MM.1S (cell line): ENCODE measurements around the gene TLR9.

ENCODE experiments used
- EZH2 ChIP-seq: fragments of 300-600 bp; sonication (generic); optimal IDR thresholded peaks from 2 replicates; pipeline ENCODE3; 2017; ENCODE audit warnings: low read depth, mild to moderate bottlenecking, antibody characterized with exemption, low read length, mixed read lengths
- TF ChIP-seq, protein P1 (sequence below): fragments of 300-600 bp; sonication (generic); IDR thresholded peaks from 2 replicates; pipeline ENCODE4 v1.5.1; 2016; ENCODE audit warnings: antibody characterized with exemption, low read length, mixed read lengths

DNA sequence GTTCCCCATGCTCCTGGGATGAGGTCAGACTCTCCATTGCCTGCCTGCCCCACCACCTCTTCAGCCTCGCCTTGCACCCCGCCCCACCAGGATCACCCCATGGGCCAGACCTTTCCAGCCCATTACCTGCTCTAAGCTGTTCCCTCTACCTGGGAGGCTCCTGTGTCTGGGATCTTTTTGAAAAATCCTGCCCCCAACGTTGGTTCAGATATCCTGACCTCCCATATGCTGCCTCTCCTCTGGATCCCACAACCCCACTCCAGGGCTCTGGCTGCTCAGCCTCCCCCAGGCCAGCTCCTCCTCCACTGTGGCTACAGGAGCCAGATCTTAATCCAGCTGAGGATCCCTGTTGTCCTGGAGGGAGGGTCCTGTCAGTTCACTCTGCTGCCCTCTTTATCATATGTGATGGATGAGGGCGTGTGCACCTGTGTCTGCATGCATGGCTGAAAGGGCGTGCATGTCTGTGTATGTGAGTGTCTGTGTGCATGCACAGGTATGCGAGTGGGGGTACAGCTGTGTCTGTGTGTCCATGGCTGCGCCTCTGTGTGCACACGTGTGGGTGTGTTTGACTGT is 49.2 kb downstream of the TLR9 start:
- TF ChIP-seq EZH2 = no peak
- TF ChIP-seq, protein P1, sequence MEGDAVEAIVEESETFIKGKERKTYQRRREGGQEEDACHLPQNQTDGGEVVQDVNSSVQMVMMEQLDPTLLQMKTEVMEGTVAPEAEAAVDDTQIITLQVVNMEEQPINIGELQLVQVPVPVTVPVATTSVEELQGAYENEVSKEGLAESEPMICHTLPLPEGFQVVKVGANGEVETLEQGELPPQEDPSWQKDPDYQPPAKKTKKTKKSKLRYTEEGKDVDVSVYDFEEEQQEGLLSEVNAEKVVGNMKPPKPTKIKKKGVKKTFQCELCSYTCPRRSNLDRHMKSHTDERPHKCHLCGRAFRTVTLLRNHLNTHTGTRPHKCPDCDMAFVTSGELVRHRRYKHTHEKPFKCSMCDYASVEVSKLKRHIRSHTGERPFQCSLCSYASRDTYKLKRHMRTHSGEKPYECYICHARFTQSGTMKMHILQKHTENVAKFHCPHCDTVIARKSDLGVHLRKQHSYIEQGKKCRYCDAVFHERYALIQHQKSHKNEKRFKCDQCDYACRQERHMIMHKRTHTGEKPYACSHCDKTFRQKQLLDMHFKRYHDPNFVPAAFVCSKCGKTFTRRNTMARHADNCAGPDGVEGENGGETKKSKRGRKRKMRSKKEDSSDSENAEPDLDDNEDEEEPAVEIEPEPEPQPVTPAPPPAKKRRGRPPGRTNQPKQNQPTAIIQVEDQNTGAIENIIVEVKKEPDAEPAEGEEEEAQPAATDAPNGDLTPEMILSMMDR = no peak
